Fibroblast of skin of scalp (primary cell): ENCODE results near the gene BMI1.

Source experiments
- DNase-seq: peaks from one replicate; pipeline ENCODE4 v3.0.0-alpha.2; 2013

The BMI1 gene

GRCh38 chr10:22319980-22320558, 830 bp upstream of the BMI1 start:
- no peak for DNase-seq

DNA sequence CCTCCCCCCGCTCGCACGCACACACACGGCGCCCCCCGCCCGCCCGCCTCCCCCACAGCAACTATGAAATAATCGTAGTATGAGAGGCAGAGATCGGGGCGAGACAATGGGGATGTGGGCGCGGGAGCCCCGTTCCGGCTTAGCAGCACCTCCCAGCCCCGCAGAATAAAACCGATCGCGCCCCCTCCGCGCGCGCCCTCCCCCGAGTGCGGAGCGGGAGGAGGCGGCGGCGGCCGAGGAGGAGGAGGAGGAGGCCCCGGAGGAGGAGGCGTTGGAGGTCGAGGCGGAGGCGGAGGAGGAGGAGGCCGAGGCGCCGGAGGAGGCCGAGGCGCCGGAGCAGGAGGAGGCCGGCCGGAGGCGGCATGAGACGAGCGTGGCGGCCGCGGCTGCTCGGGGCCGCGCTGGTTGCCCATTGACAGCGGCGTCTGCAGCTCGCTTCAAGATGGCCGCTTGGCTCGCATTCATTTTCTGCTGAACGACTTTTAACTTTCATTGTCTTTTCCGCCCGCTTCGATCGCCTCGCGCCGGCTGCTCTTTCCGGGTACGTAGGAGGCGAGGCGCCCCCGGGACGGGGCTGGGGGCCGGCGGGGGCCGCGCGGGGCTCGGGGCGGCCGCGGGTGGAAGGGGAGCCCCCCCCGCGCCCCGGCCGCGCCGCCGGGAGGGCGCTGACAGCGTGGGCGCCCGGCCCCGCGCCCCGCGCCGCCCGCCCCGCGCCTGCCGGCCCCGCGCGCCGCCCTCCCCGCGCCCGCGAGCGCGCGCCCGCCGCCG, 441 bp downstream of the BMI1 start:
- DNase-seq, result peak; percentile 76

GRCh38 chr10:22321924-22322640, 1.2 kb downstream of the BMI1 start:
- no peak for DNase-seq

DNA sequence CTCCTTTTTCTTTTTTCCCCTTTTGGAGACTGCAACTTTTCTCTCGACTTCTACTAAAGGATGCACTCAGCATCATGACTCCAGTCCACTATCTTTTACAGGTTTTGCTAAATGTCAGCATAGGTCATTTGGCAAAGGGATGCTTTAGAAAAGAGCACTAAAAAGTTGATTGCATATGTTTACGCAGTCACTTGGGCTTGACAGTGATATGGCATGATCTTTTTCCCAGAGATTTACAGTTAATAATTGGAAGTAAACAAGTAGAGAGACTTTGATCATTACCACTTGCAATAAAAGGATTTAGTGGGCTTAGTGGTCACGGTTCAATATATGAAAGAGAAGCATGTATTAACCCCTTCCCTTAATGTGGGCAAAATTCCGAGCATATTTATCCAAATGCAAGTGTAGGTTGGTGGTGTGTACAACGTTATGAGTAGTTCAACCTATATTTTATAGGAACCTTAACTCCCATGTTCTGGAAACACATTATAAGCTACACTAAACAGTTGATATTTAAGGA, 1.8 kb downstream of the BMI1 start:
- DNase-seq, result no peak

- no peak for DNase-seq
Observed at GRCh38 chr10:22323538-22324305, 2.8 kb downstream of the BMI1 start.

DNA sequence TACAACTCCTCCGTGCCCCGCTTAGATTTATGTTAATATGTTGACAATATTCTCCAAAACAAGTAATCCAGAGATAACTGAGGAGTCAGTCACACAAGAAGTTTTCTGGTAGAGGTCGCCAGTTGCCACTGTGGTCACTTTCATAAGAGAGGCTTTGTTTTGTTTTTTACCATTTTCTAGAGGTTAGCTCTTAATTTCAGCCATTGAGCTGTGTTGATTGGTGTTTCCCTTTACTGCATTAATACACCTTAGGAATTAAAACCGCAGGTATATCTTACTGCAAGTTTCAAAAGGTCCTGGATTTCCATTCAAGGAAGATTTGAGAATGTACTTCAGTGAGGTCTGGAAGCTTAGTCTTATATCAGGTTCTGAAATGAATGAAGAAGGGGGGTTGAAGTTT, 3.5 kb downstream of the BMI1 start:
- no peak for DNase-seq

DNA sequence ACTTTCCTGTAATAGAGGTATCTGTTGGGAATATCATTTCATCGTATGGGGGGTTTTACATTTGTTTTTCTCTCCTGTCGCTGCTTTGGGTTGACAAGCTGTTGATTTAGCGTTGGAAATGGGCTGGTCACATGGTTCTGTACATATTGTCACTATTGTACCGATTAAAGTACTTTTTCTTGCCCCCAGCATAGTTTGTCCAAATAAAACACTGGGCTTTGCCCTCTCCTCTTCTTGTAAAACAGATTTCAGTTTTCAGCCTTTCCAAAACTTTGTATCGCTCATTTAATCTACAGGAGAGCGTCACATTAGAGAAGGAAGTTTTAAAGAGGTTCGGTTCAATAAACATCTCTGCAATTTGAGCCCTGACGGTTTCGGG, 4.0 kb downstream of the BMI1 start:
- DNase-seq, result no peak

DNA sequence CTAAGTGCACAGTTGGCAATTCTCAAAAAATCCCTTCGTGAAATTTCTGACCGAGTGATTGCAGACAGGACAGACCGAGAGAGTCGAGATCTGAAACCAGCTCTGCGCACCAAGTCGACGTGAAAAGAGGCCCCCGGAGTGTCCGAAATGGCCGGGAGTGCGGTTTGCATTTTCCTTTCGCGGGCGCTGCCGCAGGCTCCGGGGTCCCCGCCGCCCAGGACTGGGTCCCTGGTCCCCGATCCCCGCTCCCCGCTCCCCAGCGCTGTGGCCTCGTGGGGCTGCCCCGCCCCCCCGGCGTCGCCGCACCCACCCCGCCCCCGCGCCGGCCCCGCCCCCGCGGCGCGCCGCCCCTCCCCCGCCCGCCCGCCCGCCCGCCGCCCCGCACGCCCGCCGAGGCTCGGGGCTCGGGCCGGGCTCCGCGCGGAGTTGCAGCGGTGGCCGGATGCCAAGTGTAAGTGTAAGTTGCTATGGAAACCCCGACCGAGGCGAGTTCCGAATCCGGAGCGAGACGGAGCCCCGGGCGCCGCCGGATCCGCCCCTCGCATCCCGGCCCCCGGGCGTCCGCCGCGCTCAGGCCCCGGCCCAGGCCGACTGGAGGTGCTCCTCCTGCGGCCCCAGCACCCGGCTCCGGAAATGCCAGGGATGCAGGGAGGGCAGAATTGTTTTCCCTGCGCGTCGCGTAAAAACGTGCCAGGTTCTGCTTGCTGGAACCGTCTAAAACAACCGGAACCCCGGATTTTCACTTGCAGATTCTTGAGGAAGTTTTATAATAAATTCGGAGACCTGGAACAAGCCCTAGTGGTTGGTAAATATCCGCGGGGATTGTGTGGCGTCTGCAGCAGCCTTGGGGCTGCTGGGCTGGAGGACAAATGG, 4.6 kb downstream of the BMI1 start:
- peak; percentile 70 for DNase-seq

- DNase-seq, result no peak
Observed at GRCh38 chr10:22326145-22326702, 5.3 kb downstream of the BMI1 start.

DNA sequence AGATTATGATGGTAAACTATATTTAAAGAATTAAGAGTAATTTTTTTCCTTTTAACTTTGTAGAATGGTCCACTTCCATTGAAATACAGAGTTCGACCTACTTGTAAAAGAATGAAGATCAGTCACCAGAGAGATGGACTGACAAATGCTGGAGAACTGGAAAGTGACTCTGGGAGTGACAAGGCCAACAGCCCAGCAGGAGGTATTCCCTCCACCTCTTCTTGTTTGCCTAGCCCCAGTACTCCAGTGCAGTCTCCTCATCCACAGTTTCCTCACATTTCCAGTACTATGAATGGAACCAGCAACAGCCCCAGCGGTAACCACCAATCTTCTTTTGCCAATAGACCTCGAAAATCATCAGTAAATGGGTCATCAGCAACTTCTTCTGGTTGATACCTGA, 8.3 kb downstream of the BMI1 start:
- no peak for DNase-seq

- DNase-seq, result no peak
Observed at GRCh38 chr10:22332116-22332692, 11.3 kb downstream of the BMI1 start.

GRCh38 chr10:22333167-22333974, 12.5 kb downstream of the BMI1 start:
- DNase-seq, result no peak

DNA sequence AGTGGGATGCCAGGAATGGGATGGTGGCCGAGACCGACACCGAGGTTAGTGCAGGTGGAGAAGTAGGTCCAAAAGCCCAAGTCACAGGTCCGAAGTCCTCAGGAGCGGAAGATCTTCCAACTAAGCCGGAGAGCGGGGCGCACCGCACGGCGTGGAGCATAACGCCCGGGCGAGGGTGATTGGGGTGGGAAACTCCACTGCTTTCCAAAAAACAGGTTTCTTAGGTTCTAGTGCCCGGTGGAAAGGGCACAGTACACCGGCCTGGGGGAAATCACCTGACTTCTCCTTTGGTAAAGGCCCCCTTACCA, 13.0 kb downstream of the BMI1 start:
- no peak for DNase-seq

DNA sequence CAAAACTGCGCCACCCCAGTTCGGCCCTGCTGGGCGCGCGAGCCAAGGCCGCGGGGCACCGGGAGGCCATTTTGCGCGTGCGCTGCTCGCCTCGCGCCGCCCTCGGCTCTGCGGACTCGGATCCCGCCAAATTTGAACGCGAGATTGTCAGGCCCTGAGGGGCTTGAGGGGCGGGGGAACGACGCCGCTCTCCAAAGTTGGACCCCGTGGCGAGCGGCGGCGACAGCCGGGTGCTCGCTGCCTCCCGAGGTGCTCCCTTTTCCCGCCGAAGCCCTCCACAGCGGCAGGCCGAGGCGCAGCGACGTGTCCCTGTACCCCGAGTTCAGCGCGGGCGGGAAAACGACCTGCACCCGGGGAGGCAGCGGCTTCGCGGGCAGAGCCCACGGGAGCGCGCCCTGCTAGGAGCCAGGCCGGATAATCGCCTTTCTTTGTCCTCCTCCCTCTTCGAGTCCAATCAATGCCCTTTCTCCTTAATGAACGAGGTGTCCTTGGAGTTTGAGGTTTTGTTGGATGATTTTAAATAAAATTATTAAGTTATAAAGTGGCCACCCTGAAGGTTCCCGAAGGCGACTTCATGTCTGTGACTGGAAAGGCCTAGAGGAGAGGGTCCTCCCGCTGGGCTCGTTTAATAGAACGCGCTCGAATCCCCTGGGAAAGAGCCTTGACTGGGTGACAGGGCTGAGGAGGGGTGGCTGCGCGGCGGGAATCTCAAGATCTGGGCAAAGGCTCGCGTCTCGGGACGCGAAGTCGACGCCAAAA, 13.7 kb downstream of the BMI1 start:
- DNase-seq, result no peak

GRCh38 chr10:22335173-22335933, 14.5 kb downstream of the BMI1 start:
- peak; percentile 63 for DNase-seq

- DNase-seq, result no peak
Observed at GRCh38 chr10:22338185-22338900, 17.4 kb downstream of the BMI1 start.

DNA sequence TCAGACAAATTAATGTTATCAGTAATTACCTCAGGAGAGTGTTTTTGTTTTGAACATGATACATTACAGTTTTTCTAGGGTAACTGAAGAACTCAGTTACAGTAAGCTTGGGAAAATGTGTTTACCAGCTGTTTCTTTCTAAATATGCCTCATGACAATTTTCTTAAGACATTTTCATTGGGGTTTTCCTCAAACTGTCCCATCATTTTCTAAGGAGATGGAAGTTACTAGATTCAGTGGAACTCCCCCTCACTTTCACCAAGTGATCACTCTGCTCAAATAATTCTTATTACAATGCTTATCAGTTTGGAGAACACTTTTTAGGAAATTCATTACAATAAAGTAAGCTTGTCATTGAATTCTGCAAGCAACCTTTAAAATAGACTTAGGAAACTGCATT, 18.0 kb downstream of the BMI1 start:
- DNase-seq, result no peak

DNA sequence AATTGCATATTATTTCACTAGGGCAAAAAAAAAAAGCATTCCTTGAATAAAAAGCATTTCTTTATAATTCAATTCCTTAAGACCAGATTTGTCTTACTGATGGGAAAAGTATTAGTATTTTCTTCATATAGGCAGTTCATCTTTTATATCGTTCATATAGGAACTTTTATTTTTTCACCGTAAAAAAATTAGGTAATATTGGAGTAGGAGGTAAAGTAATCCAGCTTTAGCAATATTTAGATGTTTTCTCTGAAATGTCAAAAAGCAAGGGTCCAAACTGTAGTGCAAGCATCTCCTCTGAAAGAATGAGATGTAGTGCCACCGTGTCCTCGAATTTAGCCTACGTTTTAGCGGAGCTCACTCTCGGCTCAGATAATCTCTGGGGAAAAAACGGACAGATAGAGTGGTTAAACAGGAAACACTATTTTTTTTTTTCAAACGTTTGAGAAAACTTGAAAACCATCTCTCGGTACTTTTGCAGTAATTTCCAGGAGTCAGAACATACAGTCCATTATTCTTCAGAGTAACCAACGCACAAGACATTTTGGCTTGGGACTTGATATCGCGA, 18.9 kb downstream of the BMI1 start:
- DNase-seq, result no peak
